ENCODE data around the gene ATP6V0A4. TPM values are rescaled to one million over a fixed set of nuclear protein-coding genes. Genes with fewer than 3 reads are reported as not detected.
"Not testable (repeated sequence)": the region's sequence is repeated elsewhere in the genome, so short reads cannot be mapped to it uniquely, and the experiment has no call there.

The ATP6V0A4 gene
- total RNA-seq, 2 donors from 2014 or later = not detected

DNA sequence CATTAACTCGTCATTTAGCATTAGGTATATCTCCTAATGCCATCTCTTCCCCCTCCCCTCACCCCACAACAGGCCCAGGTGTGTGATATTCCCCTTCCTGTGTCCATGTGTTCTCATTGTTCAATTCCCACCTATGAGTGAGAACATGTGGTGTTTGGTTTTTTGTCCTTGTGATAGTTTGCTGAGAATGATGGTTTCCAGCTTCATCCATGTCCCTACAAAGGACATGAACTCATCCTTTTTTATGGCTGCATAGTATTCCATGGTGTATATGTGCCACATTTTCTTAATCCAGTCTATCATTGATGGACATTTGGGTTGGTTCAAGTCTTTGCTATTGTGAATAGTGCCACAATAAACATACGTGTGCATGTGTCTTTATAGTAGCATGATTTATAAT, 13.3 kb upstream of the ATP6V0A4 start:
- ATAC-seq; intact Hi-C loops (cut with DNase I); DNase-seq: not testable (repeated sequence)

DNA sequence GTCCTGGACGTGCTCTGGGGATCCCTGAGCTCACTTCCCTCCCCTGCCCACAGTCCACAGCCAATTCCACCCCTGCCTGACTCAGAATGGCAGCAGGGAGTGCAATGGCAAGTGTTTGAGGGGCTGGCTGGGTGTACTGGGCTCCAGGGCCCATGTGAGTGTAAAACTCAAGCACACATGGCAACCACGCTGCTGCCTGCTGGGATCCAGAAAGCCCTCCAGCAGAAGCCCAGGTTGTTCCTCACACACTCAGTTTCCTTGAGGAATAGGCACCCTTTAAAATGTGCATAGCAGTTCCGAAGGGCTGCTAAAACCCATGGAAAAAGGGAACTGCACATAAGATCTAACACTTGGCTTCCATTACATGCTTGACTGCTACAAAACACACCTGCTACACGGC, 11.3 kb upstream of the ATP6V0A4 start:
- DNase-seq (no peak), ATAC-seq (no peak)
- intact Hi-C loops (cut with DNase I) = no loop called here

DNA sequence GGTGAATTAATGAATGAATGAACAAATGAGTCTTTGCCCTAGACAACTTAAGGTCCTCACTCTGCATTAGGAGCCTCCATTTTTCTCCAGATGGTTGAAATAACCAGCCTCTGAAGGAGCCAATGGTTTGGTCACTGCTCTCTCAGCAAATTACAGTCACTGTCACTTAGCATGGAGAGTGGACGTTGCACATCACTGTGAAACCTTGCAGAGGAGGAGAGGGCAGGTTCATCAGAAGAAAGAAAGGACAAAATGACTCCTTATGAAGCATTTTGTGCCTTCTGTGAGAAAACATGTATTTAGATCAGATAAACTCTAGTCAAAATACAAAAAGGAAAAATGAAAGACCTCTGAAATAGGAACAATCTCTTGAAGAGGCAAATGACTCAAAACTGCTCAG, 6.6 kb upstream of the ATP6V0A4 start:
- ATAC-seq (no peak), DNase-seq (no peak)
- intact Hi-C loops (cut with DNase I) = no loop called here

DNA sequence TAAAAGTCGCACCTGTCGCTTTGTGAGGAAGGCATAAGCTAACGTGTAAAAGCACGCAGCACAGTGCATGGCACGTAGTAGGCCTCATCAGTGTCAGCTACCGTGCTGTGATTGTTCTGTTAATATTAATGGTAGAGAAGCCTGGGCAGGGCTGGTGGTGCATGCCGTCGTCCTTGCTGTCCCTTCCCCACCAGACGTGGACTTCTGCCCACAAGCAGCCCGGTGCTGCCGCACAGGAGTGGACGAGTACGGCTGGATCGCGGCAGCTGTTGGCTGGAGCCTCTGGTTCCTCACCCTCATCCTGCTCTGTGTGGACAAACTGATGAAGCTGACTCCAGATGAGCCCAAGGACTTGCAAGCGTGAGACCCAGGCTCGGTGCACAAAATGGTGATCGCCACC, 4.7 kb upstream of the ATP6V0A4 start:
- no peak for ATAC-seq
- no peak for DNase-seq
- intact Hi-C loops (cut with DNase I) = no loop called here

DNA sequence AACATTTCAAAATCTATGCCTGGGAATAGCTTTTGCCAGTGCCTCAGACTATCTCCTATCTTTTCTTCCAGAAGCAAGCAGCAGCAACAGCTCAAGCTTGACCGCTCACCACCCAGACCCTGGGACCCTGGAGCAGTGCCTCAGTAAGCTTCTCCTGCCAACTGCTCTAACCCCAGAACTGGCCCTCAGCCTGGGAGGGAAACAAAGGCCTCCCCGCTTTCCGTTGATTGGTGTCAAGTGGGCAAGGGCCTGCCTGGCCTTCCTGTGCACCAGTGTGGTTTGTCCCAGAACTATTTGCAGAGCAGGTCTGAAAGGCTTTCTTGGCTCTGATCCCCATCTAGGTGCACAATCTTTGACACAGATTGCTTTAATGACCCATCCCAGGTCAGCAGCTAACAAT, 3.3 kb upstream of the ATP6V0A4 start:
- ATAC-seq = no peak
- intact Hi-C loops (cut with DNase I) = no loop called here
- no peak for DNase-seq

DNA sequence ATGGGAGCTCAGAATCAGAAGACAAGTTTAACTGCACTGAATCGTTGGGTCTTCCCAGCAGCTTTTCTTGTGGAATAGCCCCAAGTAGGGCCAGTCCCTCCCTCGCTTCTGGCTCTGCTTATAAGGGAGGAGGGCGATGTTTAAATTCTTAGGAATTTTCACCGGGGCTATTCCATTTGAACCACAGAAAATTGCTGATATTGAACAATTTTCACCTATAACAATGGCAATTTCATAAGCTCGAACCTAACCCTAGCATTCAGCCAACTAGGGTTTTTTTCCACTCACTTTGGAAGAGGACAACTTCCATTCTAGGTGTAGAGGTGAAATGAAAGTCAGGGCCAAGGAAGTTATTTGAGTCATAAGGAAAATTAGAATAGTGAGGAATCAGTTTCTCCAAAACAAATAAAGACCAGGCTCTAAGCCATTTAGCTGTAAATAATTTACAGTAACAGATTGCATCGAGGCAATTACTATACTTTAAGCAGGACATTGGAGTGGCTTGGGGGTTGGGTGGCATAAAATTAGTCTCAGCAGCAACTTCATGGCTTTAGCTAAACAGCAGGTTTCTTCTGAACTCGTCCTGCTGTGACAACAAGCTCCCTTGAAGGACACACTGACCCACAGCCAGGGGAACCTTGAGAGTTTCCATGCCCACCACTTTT, 1.5 kb upstream of the ATP6V0A4 start:
- ATAC-seq (no peak), DNase-seq (no peak)
- intact Hi-C loops (cut with DNase I) = no loop called here

DNA sequence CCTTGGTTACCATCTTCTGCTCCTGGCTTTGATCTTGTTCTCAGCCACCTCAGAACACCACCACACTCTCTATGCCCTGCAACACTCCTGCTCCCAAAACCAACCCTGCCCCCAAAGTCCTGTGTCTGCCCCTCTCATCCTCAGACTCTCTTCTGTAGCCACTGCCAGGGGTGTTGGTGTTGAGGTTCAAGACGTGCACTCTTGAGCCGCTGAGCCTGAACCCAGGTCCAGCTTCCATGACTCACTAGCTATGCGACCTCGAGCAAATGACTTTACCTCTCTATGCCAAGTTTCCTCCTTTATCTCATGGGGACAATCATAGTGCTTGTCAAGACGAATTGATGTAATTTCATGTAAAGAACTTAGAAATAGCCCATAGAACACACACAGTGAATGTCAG, 840 bp upstream of the ATP6V0A4 start:
- DNase-seq (no peak), ATAC-seq (no peak)
- intact Hi-C loops (cut with DNase I) = no loop called here

DNA sequence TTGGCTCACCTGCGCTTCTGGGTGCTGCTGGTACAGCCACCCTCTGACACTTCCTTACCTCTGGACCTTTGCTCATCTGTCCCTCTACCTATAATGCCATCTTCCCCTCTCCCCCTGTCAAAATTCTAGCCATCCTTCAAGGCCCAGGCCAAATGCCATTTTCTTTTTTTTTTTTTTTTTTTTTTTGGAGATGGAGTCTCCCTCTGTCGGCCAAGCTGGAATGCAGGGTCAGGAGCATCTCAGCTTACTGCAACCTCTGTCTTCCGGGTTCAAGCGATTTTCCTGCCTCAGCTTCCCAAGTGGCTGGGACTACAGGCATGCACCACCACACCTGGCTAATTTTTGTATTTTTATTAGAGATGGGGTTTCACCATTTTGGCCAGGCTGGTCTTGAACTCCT, 950 bp downstream of the ATP6V0A4 start:
- ATAC-seq; DNase-seq; intact Hi-C loops (cut with DNase I): not testable (repeated sequence)

DNA sequence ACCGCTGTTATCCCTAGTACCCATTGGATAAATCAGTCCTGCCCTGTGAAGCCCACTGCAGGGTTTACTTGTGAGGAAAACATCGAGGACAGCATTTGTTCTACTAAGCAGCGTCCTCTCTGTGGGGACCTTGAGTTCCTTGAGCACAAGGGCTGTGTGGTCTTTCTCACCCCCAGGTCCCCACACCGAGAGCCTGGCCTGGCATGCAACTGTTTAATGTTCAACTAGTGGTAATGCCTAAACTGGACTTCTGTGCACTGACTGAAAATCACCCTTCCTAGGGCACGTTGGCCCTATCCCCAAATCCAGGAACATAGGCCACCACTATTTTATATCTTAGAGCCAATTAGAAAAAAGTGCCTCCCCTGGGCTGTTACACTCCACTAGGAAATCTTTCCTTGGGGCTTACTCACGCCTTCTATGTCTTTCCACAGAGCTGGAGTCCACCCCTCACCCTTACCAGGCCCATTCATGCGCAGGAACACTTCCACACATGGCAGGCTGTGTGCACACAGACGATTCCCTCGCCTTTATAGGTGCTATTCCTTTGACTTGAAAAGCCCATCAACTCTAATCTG, 1.9 kb downstream of the ATP6V0A4 start:
- intact Hi-C loops (cut with DNase I) = no loop called here
- ATAC-seq (no peak), DNase-seq (no peak)

DNA sequence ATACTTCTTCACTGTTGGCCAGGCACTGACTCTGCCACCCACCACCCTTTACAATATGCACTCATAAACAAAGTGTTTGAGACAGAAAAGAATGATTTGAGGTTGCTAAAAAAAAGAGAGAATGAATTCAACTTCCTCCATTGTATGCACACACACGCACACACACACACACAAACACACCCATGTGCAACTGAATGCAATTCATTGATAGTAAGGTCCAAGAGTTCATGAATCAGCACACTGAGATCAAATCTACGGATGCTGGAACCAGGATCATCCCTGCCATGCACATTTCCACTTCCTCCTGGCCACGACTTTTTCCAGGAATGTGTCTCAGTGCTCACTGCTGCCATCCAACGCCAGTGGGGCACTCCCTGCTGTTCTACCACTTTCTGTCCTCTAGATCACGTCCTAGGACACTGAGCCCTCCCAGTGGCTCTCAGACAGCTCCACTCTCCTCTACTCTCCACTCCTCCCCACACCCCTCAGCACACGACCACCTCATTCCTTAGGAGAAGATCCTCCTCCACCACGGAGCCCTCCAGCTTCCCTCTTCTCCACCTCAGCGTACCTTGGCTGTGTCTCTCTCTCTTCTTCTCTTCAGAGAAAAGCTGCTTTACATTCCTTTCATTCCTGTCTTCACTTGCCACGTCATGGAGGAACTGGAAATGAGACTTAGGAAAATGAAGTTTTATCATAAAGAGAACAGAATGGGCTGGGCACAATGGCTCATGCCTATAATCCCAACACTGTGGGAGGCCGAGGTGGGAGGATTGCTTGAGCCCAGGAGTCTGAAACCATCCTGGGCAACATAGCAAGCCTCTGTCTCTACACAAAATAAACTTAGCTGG, 12.2 kb downstream of the ATP6V0A4 start:
- intact Hi-C loops (cut with DNase I) = no loop called here

DNA sequence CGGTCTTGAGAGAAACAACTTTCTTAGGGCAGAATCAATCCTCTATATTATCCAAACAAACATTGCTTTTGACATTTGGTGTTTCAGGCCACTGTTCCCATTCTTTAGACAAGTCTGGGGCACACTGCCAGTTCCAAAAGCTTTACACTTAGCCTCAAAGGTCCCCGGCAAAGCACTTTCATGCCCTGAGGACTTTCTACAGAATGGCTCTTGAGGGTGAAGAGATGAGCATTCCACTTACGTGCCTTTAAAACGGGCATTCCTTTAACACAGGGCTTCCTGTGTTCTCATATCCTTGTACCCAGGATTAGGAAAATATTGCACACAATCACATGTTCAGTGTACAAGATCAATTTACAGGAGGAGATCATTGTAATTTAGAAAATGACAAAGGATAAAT, 13.3 kb downstream of the ATP6V0A4 start:
- DNase-seq (no peak), ATAC-seq (no peak)
- intact Hi-C loops (cut with DNase I) = no loop called here

More for the DNA sequence above, 12.2 kb downstream of the ATP6V0A4 start:
- no peak for ATAC-seq
- no peak for DNase-seq

DNA sequence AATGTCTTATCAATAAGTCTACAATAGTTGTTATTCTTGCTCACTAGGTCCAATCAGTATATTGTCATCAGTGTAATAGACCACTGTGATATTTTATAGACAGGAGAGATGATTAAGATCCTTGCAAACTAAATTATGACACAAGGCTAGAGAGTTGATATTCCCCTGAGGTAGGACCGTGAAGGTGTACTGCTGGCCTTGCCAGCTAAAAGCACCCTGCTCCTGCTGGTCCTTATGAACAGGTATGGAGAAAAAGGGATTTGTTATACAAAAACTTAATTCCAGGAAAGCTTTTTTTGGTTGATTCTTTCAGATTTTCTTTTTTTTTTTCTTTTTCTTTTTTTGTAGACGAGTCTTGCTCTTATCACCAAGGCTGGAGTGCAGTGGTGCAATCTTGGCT, 17.0 kb downstream of the ATP6V0A4 start:
- no peak for ATAC-seq
- intact Hi-C loops (cut with DNase I) = no loop called here

DNA sequence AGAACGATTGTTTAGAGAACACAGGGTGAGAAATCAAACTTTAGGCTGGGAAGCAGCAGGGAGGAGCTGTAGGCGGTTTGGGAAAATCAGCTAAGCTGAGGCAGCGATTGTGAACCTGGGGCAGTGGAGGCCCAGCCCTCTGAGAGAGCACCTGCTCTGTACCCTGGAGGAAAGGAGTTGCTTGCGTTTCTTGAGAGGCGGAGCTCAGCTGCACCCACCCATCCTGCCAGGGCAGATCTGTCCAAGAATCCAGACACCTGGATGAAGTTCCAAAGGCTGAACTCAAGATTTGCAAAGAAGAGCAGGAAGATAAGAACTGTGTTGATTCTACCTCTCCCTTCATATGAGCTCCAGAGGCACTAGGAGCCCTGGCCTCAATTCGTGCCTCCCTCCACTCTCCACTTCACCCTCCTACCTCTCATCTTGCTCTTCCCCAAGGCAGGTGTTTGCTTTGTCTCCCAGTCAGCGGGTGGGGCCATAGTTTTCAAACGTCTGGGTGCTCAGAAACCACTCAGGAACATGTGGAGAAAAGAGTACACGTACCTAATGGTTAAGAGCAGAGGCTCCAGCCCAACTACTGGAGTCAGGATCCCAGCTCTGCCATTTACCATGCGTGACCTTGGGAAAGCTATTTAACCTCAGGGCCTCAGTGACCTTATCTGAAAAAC, 21.7 kb downstream of the ATP6V0A4 start:
- ATAC-seq (no peak), DNase-seq (no peak)
- intact Hi-C loops (cut with DNase I) = no loop called here

More for the DNA sequence above, 17.0 kb downstream of the ATP6V0A4 start:
- no peak for DNase-seq

DNA sequence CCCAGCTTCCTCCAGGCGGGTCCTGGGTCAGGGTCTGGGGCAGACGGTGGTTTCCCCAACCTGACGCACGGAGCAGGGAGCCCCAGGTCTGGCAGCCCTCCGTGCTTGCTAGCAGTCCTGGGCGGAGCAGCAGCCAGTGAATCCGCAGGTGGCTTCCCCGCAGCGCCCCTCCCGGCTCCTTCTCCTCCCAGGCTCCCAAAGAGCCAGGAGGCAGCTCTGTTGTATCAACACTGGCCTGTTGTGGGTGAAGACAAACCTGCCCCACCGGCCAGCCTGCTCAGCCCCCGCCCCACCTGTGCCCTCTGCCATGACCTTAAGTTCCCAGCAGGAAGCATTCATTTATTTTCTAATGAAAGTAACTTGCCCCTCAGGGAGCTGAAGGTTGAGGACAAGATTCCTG, 24.2 kb downstream of the ATP6V0A4 start:
- ATAC-seq (no peak), DNase-seq (no peak)
- intact Hi-C loops (cut with DNase I) = no loop called here

DNA sequence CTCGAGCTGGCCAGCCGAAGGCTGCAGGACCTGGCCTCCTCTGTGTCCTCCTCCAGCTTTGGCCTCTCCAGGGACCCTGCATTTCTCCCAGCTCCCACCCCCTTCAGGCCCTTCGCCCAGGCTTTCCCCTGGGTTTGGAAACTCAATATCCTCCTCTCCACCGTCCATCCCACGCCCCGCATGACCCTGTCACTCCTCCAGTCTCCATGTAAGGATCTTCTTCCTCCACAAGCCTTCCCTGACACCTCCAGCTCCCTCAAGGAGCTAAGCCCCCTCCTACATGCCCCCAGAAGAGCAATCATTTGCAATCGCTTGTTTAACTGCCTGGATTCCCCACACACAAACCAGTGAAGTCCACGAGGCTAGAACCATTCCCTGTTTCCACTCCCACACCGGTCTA, 24.8 kb downstream of the ATP6V0A4 start:
- no peak for DNase-seq
- intact Hi-C loops (cut with DNase I) = no loop called here
- ATAC-seq = no peak

DNA sequence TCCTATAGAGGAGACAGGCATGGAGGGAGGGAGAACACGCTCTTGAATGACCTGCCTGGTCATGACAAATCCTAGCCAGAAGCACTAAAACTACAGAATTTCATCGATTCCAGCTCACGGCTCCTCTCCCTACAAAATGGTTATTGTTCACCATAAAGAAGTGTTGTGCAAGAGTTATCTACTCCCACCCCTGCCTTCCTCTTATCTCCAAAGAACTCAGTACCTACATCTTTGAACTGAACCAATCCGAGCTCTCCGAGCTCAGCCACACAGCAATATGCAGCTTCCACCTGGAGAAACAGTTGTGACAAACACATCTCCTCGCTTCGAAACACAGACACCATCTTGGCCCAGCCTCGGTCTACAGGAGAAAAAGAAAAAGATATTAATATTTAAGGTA, 27.1 kb downstream of the ATP6V0A4 start:
- intact Hi-C loops (cut with DNase I) = no loop called here
- DNase-seq = no peak
- ATAC-seq = no peak

DNA sequence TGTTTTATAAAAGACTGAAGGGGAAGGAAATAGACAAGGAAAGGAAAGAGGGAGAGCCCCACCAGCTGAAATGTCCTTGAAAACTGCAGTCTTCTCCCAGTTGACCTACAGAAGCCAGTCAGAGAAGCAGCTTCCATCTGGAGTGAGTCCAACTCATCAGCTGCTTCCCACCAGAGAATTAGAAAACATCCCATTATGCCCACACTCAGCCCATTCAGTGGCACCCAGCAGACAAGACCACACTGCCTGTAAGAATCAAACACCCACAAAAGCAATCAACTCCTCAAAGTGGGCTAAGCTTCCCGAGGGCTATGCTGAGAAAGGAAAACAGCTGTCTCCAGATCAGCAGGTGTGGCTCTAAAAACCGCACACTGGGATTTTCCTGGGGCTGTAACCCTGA, 29.8 kb downstream of the ATP6V0A4 start:
- ATAC-seq (no peak), DNase-seq (no peak)
- intact Hi-C loops (cut with DNase I) = no loop called here

DNA sequence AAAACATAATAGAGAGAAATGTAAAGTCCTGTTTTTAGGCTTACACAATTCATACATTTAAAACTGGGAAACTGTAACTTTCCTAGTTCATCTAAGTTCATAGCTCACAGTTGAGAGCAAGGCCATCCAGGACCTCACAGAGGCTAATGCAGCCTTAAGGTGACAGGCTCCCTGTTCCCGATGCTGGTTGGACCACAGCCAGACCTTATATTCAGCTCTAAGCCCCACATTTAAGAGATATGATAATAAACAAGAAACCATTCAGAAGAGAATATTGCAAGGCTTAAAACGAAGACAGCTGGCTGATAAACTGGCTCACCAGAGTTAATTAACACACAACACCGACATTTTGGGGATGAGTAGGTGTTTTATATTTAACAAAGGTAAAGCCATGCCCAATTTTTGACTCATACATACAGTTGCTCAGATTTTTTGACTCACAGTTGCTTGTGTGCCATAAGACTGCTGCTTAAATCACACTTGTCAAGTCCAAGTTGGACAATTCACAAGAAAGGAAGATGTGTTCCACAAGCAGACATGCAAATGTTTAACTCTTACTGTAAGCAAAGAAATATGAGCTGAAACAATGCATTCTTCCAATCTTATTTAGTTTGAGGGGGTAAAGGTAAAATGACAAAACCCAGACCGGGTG, 41.3 kb downstream of the ATP6V0A4 start:
- ATAC-seq (no peak), DNase-seq (no peak)
- intact Hi-C loops (cut with DNase I) = no loop called here

DNA sequence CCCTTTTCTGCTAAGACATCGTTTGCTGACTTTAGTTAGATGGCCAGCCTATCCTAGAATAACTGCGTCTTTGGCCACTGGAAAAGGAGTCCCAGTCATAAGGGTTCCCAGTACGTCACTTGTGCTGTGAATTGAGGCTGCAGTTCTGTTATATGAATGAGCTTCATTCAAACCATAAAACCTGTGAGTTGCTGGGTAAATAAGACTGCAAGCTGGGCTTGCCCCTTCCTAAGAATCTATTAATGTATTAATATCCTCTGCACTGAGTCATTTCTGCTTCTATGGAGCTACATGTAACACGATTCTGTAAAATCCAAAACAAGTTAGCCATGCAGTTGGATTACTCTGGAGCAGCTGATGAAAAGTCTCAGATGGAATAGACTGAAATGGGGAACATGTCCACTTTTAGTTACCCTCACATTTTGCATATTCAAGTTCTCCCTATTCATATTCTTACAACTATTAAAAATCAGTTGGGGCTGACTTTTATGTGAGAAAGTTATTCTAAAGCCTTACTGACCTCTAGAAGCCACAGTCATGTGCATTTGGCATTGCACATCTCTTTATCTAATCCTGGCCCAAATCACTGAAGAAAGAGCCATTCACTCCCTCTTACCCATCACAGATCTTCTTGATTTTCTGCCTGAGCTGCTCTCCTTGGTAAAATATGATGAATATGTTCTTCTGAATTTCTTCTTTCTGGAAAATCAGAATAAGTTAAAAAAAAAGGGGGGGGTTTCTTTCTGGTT, 42.0 kb downstream of the ATP6V0A4 start:
- intact Hi-C loops (cut with DNase I) = no loop called here
- ATAC-seq = no peak

More for the DNA sequence above, 42.0 kb downstream of the ATP6V0A4 start:
- DNase-seq = no peak
